A673 (cell line): Measurements from ENCODE around the gene ZNF33B.
"Not testable (repeated sequence)": the region's sequence is repeated elsewhere in the genome, so short reads cannot be mapped to it uniquely, and the experiment has no call there.

Experiments
- EZH2 ChIP-seq: fragments of 200-600 bp; sonication (generic); IDR thresholded peaks from 2 replicates; pipeline ENCODE4 v1.6.1; 2017; ENCODE audit warnings: borderline replicate concordance, low read depth, mild to moderate bottlenecking, mixed read lengths, antibody characterized with exemption, low read length; ENCODE audit not compliant: poor library complexity, severe bottlenecking
- TF ChIP-seq, protein P1 (sequence below): fragments of 300-800, 200-600 bp; sonication (generic); conservative IDR thresholded peaks from 2 replicates; pipeline ENCODE4 v1.5.1; 2017; ENCODE audit warnings: low read depth, mild to moderate bottlenecking, antibody characterized with exemption, low read length, moderate library complexity, mixed read lengths

DNA sequence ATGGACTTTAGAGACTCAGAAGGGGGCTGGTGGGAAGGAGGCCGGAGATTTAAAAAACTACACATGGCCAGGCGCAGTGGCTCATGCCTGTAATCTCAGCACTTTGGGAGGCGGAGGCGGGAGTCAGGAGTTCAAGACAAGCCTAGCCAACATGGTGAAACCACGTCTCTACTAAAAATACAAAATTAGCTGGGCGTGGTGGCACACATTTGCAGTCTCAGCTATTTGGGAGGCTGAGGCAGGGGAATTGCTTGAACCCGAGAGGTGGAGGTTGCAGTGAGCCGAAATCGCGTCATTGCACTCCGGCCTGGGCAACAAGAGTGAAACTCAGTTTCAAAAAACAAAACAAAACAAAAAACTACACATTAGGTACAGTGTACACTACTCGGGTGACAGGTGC, 84.8 kb downstream of the ZNF33B start:
- TF ChIP-seq, protein P1, sequence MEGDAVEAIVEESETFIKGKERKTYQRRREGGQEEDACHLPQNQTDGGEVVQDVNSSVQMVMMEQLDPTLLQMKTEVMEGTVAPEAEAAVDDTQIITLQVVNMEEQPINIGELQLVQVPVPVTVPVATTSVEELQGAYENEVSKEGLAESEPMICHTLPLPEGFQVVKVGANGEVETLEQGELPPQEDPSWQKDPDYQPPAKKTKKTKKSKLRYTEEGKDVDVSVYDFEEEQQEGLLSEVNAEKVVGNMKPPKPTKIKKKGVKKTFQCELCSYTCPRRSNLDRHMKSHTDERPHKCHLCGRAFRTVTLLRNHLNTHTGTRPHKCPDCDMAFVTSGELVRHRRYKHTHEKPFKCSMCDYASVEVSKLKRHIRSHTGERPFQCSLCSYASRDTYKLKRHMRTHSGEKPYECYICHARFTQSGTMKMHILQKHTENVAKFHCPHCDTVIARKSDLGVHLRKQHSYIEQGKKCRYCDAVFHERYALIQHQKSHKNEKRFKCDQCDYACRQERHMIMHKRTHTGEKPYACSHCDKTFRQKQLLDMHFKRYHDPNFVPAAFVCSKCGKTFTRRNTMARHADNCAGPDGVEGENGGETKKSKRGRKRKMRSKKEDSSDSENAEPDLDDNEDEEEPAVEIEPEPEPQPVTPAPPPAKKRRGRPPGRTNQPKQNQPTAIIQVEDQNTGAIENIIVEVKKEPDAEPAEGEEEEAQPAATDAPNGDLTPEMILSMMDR = not testable (repeated sequence)
- TF ChIP-seq EZH2 = not testable (repeated sequence)
